Smooth muscle cell (in vitro differentiated cells): ENCODE measurements around the gene FAM118A. TPM values are rescaled to one million over a fixed set of nuclear protein-coding genes. Genes with fewer than 3 reads are reported as not detected.

Experiments used
- DNase-seq: peaks from one replicate; lab custom pipeline; 2025; ENCODE audit not compliant: unreplicated experiment; lab: John Stamatoyannopoulos, UW
- H2AFZ ChIP-seq: fragments of 200-600 bp; sonication (generic); 2 replicates; pipeline ENCODE4 v1.6.0; 2016; ENCODE audit warnings: antibody characterized with exemption, low read depth, mild to moderate bottlenecking
- H3F3A ChIP-seq: fragments of 200-600 bp; sonication (generic); 2 replicates; pipeline ENCODE4 v1.6.0; 2017; ENCODE audit warnings: antibody characterized with exemption, low read depth
- H3K27ac ChIP-seq: fragments of 200-600 bp; sonication (generic); 2 replicates; pipeline ENCODE4 v1.5.1; 2016; ENCODE audit warnings: low read depth, mild to moderate bottlenecking
- H3K27me3 ChIP-seq: fragments of 200-600 bp; sonication (generic); 2 replicates; pipeline ENCODE4 v1.6.1; 2016; ENCODE audit warnings: low read depth, mild to moderate bottlenecking
- H3K36me3 ChIP-seq: fragments of 200-600 bp; sonication (generic); 2 replicates; pipeline ENCODE4 v1.5.1; 2016; ENCODE audit warnings: low read depth
- H3K4me1 ChIP-seq: fragments of 200-600 bp; sonication (generic); 2 replicates; pipeline ENCODE4 v1.5.1; 2016; ENCODE audit warnings: low read depth
- H3K4me2 ChIP-seq: fragments of 200-600 bp; sonication (generic); 2 replicates; pipeline ENCODE4 v1.6.0; 2016; ENCODE audit warnings: mild to moderate bottlenecking
- H3K4me3 ChIP-seq: fragments of 200-600 bp; sonication (generic); 2 replicates; pipeline ENCODE4 v1.5.1; 2016; ENCODE audit warnings: mild to moderate bottlenecking
- H3K79me2 ChIP-seq: fragments of 200-600 bp; sonication (generic); 2 replicates; pipeline ENCODE4 v1.6.0; 2016; ENCODE audit warnings: low read depth, mild to moderate bottlenecking
- H3K9ac ChIP-seq: fragments of 200-600 bp; sonication (generic); 2 replicates; pipeline ENCODE4 v1.6.0; 2016; ENCODE audit warnings: low read depth
- H3K9me3 ChIP-seq: fragments of 200-600 bp; sonication (generic); replicated peaks from 2 replicates; pipeline ENCODE4 v1.5.1; 2016; ENCODE audit warnings: low read depth
- H4K20me1 ChIP-seq: fragments of 200-600 bp; sonication (generic); 2 replicates; pipeline ENCODE4 v1.6.0; 2016; ENCODE audit warnings: low read depth
- CTCF ChIP-seq: fragments of 200-600 bp; sonication (generic); IDR thresholded peaks from 2 replicates; pipeline ENCODE4 v1.5.1; 2017; ENCODE audit warnings: borderline replicate concordance, mild to moderate bottlenecking, antibody characterized with exemption; ENCODE audit not compliant: insufficient read depth, poor library complexity, severe bottlenecking
- WGBS: methylation state at CpG from one replicate; pipeline ENCODE4 v1.1.7; 2016; ENCODE audit warnings: low lambda C conversion rate; 5-methylcytosine and 5-hydroxymethylcytosine counted together
- polyA plus RNA-seq: library from polyadenylated mRNA; unstranded; fragments of >200 nt; fragmentation: Nextera tagmentation; extraction: Ambion mirVana; gene quantifications from 2 replicates; pipeline ENCODE4 v1.2.1, GENCODE V29; 2016
- total RNA-seq: library from RNA; depleted of rRNA; stranded (reverse); fragments of >200 nt; gene quantifications from 2 replicates; pipeline ENCODE4 v1.2.3, GENCODE V29; 2014

The FAM118A gene
- total and polyA plus RNA-seq, 2 experiments from 2014 or later = 36.6 to 60.3 TPM

GRCh38 chr22:45340323-45340722 is 30.6 kb downstream of the FAM118A start:
- H4K20me1 ChIP-seq = no peaks in the 10 kb centered on the region
- H3K4me1 ChIP-seq = no peaks in the 10 kb centered on the region
- H3F3A ChIP-seq = no peaks in the 10 kb centered on the region
- peaks cover 8% of the 10 kb centered on the region for H3K36me3 ChIP-seq
- no peak overlapping the region for H3K27ac ChIP-seq
- H2AFZ ChIP-seq = no peak overlapping the region
- H3K4me3 ChIP-seq = no peak overlapping the region
- no peaks in the 10 kb centered on the region for H3K9me3 ChIP-seq
- TF ChIP-seq CTCF = no peak
- H3K4me2 ChIP-seq = no peak overlapping the region
- WGBS = 95% methylated on average over 8 of the region's 8 CpGs
- no peak for DNase-seq
- no peaks in the 10 kb centered on the region for H3K27me3 ChIP-seq
- no peaks in the 10 kb centered on the region for H3K79me2 ChIP-seq
- no peak overlapping the region for H3K9ac ChIP-seq

- 91% methylated on average over 6 of the region's 6 CpGs for WGBS
- no peak overlapping the region for H3K4me3 ChIP-seq
- no peak for DNase-seq
- no peaks in the 10 kb centered on the region for H3K27me3 ChIP-seq
- H3K79me2 ChIP-seq = no peaks in the 10 kb centered on the region
- peaks cover 8% of the 10 kb centered on the region for H3K36me3 ChIP-seq
- no peaks in the 10 kb centered on the region for H3K9me3 ChIP-seq
- H3F3A ChIP-seq = no peaks in the 10 kb centered on the region
- no peak for TF ChIP-seq CTCF
- H3K4me1 ChIP-seq = no peaks in the 10 kb centered on the region
- H3K4me2 ChIP-seq = no peak overlapping the region
- no peak overlapping the region for H3K27ac ChIP-seq
- H3K9ac ChIP-seq = no peak overlapping the region
- H2AFZ ChIP-seq = no peak overlapping the region
- H4K20me1 ChIP-seq = no peaks in the 10 kb centered on the region
Measured at GRCh38 chr22:45341498-45341897, 31.8 kb downstream of the FAM118A start.

- H3K4me2 ChIP-seq = no peak overlapping the region
- H3K9me3 ChIP-seq = no peaks in the 10 kb centered on the region
- no peaks in the 10 kb centered on the region for H3K27me3 ChIP-seq
- 99% methylated on average over 8 of the region's 8 CpGs for WGBS
- no peaks in the 10 kb centered on the region for H3F3A ChIP-seq
- no peak for DNase-seq
- peaks cover 3% of the 10 kb centered on the region for H3K36me3 ChIP-seq
- no peak overlapping the region for H3K9ac ChIP-seq
- no peak overlapping the region for H3K4me3 ChIP-seq
- H3K27ac ChIP-seq = no peak overlapping the region
- H3K79me2 ChIP-seq = no peaks in the 10 kb centered on the region
- H3K4me1 ChIP-seq = no peaks in the 10 kb centered on the region
- no peak for TF ChIP-seq CTCF
- no peak overlapping the region for H2AFZ ChIP-seq
- H4K20me1 ChIP-seq = no peaks in the 10 kb centered on the region
Measured at GRCh38 chr22:45343143-45343542, 33.4 kb downstream of the FAM118A start.

DNA sequence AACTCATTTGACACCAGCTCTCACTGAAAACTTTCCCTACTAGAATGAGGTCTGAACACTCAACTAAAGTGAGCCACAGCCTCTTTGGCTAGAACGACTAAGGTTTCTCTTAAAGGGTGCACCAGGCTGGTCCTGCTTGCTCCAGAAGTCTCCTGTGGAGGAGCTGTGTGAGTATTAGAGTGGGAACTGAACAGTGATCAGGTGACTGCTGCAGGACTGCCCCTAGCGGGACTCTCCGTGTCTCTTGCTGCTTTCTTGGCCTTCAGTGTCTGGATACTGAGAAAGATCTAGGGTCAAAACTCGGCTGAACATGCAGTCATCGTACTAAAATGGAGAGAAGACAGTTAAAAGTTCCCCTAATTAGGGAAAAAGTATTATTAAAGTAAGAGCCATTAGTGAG is 34.6 kb downstream of the FAM118A start:
- Histone ChIP-seq H3K4me1 (no peaks in the 10 kb centered on the region), H3K36me3 (no peaks in the 10 kb centered on the region), H3K27ac (no peak overlapping the region), H2AFZ (no peak overlapping the region), H3K9ac (no peak overlapping the region), H3K4me3 (no peak overlapping the region), H3K79me2 (no peaks in the 10 kb centered on the region), H4K20me1 (no peaks in the 10 kb centered on the region), H3F3A (no peaks in the 10 kb centered on the region), H3K4me2 (no peak overlapping the region), H3K27me3 (no peaks in the 10 kb centered on the region), H3K9me3 (no peaks in the 10 kb centered on the region)
- 74% methylated on average over 5 of the region's 5 CpGs for WGBS
- DNase-seq = no peak
- no peak for TF ChIP-seq CTCF
